A673 (cell line): Measurements from ENCODE around the gene SLC11A1.

Experiments
- EZH2 ChIP-seq: fragments of 200-600 bp; sonication (generic); IDR thresholded peaks from 2 replicates; pipeline ENCODE4 v1.6.1; 2017; ENCODE audit warnings: borderline replicate concordance, low read depth, mild to moderate bottlenecking, mixed read lengths, antibody characterized with exemption, low read length; ENCODE audit not compliant: poor library complexity, severe bottlenecking
- TF ChIP-seq, protein P1 (sequence below): fragments of 300-800, 200-600 bp; sonication (generic); conservative IDR thresholded peaks from 2 replicates; pipeline ENCODE4 v1.5.1; 2017; ENCODE audit warnings: low read depth, mild to moderate bottlenecking, antibody characterized with exemption, low read length, moderate library complexity, mixed read lengths

DNA sequence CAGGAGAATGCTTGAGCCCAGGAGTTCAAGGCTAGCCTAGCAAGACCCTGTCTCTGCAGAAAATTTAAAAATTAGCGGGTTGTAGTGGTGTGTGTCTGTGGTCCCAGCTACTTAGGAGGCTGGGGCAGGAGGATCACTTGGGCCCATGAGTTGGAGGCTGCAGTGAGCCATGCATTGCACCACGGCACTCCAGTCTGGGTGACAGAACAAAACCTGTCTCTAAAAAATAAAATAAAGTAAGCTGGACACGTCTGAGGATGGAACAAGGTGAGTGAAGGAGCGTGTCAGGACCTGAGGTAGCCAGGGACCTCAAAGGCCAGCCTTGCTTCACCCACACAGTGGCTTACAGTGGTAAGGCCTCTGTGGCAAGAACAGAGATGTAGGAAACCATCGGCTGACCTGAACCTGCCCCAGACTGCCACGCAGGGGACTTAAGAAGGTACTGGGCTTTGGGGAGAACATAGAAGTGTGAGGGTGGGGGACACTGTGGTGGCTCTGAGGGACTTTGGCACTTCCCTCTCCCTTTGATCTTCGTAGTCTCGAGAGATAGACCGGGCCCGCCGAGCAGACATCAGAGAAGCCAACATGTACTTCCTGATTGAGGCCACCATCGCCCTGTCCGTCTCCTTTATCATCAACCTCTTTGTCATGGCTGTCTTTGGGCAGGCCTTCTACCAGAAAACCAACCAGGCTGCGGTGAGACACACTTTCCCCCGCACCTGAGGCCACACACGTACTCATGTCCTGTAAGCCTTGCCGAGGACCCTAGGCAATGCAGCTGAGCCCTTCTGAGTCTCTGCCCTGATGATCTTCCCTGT is 7.5 kb downstream of the SLC11A1 start:
- TF ChIP-seq, protein P1, sequence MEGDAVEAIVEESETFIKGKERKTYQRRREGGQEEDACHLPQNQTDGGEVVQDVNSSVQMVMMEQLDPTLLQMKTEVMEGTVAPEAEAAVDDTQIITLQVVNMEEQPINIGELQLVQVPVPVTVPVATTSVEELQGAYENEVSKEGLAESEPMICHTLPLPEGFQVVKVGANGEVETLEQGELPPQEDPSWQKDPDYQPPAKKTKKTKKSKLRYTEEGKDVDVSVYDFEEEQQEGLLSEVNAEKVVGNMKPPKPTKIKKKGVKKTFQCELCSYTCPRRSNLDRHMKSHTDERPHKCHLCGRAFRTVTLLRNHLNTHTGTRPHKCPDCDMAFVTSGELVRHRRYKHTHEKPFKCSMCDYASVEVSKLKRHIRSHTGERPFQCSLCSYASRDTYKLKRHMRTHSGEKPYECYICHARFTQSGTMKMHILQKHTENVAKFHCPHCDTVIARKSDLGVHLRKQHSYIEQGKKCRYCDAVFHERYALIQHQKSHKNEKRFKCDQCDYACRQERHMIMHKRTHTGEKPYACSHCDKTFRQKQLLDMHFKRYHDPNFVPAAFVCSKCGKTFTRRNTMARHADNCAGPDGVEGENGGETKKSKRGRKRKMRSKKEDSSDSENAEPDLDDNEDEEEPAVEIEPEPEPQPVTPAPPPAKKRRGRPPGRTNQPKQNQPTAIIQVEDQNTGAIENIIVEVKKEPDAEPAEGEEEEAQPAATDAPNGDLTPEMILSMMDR, result no peak
- no peak for TF ChIP-seq EZH2
